ENCODE results near the gene ZIC1. TPM values are rescaled to one million over a fixed set of nuclear protein-coding genes. Genes with fewer than 3 reads are reported as not detected.

Gene ZIC1
- total RNA-seq, 1 donor from 2014 or later: not detected

DNA sequence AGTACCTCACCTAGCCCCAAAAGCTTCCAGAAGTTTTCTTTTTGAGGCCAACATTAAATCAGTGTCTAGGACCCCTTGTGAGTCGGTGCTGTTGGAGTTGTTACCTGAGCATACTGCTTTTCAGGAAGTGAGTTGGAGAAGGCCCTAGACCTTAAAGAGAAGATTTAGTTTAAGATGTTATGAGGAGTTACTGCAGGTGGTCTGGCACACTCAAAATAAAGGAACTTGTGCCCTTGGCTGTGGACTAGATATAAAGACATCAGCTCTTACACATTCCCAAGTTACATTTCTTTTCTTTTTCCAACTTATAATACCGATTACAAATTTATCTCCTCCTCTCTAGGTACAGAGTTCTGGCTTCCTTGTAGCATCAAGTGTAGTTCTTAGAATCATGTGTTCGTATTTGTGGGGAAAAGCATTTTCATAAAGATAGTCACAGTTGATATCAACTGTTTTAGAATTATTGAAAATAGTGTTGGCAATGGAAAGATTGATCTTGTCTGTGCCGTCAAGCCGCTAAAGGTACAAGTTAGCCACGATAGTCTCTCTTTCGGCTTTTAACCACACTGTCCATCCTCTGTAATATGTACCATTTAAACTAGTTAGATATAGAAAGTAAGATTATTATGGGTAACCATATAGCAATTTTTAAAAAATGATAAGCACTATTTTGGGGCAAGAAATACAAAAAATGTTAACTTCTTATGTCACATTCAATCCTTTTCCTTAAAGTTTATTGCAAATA, 8.6 kb downstream of the ZIC1 start:
- DNase-seq (no peak), ATAC-seq (no peak)
- intact Hi-C loops (cut with micrococcal nuclease): no loop called here

GRCh38 chr3:147418371-147418781, 9.2 kb downstream of the ZIC1 start:
- DNase-seq (no peak), ATAC-seq (no peak)
- intact Hi-C loops (cut with micrococcal nuclease): no loop called here

- intact Hi-C loops (cut with micrococcal nuclease): no loop called here
- ATAC-seq: no peak
- no peak for DNase-seq
Observed at GRCh38 chr3:147418808-147419701, 9.9 kb downstream of the ZIC1 start.

DNA sequence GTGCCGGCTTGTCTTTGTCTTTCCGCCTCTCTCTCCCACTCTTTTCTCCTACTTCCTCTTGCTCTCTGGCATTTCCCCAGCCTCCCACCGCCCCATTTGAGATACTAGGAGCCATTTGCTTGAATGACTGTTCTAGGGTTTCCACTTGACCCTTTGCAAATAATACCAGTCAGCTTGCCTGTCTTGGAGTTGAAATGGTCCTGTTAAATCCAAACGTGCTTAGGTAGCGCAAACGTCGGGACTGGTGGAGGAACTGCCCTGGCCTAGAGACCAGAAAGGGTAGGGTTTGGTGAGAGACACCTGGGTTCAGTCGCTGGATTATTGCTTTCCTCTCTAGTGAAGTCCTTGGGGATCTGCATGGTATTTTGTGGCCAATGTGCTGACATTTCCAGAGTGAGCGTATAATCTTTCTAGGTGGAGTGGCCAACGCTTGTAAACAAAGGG, 10.6 kb downstream of the ZIC1 start:
- intact Hi-C loops (cut with micrococcal nuclease): no loop called here
- DNase-seq (no peak), ATAC-seq (no peak)

GRCh38 chr3:147420353-147421183, 11.4 kb downstream of the ZIC1 start:
- ATAC-seq (no peak), DNase-seq (no peak)
- intact Hi-C loops (cut with micrococcal nuclease): no loop called here

DNA sequence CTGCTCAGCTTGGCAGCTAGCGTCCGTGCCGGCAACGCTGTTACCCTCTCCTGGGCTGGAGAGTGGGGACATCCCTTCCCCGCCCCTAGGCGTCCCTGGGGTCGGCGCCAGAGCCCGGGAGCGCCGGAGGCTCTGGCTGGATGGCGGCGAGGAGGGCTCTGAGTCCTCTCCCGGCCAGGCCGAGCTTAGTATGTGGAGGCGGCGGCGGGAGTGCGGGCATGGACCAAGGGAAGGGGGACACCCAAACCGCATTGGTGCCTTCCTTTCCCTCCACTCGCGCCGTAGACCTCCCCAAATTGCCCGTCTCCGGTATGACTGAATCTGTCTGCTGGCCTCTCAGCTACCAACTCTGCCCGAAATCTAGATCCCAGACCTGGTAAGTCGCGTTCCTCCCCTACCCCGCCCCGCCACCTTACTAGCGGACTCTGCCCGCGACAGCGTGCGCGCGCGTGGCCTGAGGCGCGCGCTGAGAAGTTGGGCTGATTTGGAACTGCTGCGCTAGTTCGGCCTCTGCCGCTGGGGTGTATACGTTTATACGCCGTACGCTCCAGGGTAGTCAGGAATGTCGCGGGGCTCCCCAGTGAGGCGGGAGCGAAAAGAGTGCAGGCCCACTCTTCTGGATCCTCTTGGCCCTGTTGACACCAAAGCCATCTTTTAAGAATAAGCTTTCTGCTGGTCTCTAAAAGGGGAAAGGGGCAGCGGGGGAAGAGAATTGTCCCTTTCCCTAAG, 12.2 kb downstream of the ZIC1 start:
- intact Hi-C loops (cut with micrococcal nuclease): no loop called here
- no peak for DNase-seq
- no peak for ATAC-seq

DNA sequence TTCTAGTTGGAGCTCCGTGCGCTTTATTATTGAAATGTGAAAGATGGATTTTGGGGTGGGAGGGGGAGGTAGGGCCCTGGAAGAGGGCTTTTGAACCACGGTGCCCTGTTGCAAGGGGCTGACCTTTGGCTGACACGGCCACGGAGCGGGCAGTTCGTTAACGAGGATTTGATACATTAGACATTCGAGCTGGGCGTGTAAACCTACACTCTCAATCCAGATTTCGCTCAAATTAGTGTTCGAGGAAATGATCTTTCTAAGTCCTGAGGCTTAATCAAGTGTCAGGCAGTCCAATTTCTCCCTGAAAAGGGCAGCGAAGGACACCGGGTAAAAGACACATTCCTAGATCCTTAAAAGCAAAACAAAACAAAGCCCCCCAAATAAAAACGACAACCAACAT, 13.0 kb downstream of the ZIC1 start:
- DNase-seq: no peak
- no peak for ATAC-seq
- intact Hi-C loops (cut with micrococcal nuclease): no loop called here

DNA sequence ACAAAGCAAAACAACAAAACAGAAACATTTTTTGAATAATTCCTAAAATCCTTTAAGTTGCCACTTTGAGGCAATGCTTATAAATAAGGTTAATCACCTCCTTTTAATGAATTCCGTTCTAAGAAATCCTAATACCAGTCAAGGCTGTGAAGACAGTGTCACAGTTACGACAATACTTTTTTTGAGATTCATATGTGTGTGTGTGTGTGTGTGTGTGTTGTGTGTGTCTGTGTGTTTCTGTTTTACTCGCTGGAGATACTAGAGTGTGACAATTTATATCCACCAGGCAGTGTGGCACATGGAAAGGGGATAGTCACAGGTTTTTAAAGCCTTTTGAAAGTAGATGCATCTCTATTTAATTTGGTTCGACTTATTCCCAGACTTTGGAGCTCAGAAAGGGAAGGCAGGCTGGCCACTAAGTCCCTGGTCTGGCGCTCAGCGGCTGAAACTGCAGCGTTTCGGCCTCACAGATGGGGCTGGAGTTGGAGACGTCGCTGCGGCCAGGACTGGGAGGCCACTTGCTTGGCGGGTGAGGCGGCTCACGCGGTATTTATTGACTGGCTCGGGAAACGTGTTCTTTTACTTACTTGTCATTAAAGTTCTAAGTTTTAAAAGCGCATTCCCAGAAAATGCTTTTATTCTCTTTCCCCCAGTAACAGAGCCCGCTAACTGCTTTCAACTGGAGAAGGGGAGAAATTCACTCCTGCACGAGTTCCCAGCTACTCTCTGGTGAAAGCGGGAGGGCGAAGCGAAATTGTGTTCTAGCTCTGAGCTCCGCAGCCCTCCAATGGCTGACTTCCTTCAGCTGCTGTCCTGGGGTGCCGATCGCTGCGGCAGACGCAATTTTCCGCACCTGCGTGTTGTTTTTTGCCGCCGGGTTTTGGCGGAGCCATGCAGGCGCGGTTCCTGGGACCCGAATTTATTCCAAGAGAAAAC, 13.7 kb downstream of the ZIC1 start:
- intact Hi-C loops (cut with micrococcal nuclease): no loop called here
- ATAC-seq (no peak), DNase-seq (no peak)

GRCh38 chr3:147423537-147423797, 14.3 kb downstream of the ZIC1 start:
- intact Hi-C loops (cut with micrococcal nuclease): no loop called here
- DNase-seq: no peak
- ATAC-seq: no peak

GRCh38 chr3:147423798-147424580, 14.8 kb downstream of the ZIC1 start:
- ATAC-seq (no peak), DNase-seq (no peak)
- intact Hi-C loops (cut with micrococcal nuclease): no loop called here

DNA sequence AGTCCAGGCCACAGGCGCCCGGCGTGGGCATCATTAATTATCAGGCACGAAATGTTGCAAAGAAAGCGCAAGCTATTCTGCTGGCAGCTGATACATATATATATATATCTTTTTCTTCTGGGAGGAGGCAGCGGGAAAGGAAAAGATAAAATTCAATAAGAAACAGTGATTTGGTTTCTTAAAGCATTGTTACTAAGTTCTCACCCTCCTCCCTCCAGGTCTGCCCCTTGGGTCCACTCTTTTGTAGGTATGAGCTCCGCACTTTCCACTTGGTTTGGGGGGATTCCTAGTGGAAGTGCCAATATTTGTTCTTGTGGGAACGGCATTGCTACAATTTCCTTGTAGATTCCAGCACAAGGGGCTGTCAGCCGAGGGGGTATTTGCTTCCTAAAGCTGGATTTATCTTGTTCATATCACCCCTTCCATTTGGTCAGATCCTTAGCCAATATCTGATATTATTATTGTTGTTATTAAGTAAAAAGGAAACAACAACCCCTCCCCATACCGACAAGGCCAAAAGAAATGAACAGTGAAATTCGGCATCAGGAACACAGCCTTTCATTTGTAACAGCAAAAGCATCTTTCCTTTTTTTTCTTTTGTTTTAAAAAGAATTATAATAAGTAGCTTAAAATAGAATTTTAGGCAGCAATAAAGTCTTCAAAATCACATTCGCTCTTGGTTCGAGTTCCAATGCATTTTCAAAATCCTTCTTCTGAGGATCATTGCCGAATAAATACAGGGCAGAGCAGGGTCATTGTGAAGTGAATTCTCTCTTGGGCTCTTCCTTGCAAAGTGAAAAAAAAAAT, 15.6 kb downstream of the ZIC1 start:
- intact Hi-C loops (cut with micrococcal nuclease): no loop called here

GRCh38 chr3:147425388-147425850, 16.3 kb downstream of the ZIC1 start:
- DNase-seq (no peak), ATAC-seq (no peak)
- intact Hi-C loops (cut with micrococcal nuclease): no loop called here

More for the DNA sequence above, 15.6 kb downstream of the ZIC1 start:
- DNase-seq (no peak), ATAC-seq (no peak)

GRCh38 chr3:147426931-147427330, 17.8 kb downstream of the ZIC1 start:
- no peak for ATAC-seq
- intact Hi-C loops (cut with micrococcal nuclease): no loop called here
- DNase-seq: no peak

- DNase-seq (no peak), ATAC-seq (no peak)
- intact Hi-C loops (cut with micrococcal nuclease): no loop called here
Observed at GRCh38 chr3:147427746-147428145, 18.6 kb downstream of the ZIC1 start.

DNA sequence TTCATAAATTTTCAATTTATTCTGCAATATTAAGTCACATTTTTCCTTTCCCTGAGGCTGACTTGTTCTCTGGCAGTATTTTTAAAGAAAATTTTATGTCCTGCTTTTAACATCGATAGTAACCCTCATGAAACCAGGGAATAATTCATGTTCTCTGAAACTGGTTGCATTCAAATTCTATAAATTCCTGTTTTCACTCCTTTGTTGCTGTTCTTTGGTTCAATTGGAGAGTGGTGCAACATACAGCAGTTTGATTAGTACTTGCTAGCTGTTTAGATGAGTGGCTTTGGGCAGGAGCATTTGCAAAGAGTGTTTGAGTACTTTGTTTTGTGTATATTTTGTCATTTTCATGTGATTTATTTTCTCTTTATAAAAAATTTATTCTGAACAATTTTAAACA, 19.2 kb downstream of the ZIC1 start:
- DNase-seq (no peak), ATAC-seq (no peak)
- intact Hi-C loops (cut with micrococcal nuclease): no loop called here

GRCh38 chr3:147428754-147429153, 19.6 kb downstream of the ZIC1 start:
- no peak for DNase-seq
- intact Hi-C loops (cut with micrococcal nuclease): no loop called here
- no peak for ATAC-seq

GRCh38 chr3:147431751-147432150, 22.6 kb downstream of the ZIC1 start:
- intact Hi-C loops (cut with micrococcal nuclease): no loop called here
- DNase-seq (no peak), ATAC-seq (no peak)

Measured in left ventricle myocardium superior (tissue), 1 donor.